WTC11 (cell line): ENCODE measurements around the gene AKAP13. TPM values are rescaled to one million over a fixed set of nuclear protein-coding genes. Genes with fewer than 3 reads are reported as not detected.

Source experiments
- ATAC-seq: fragments of 200-7000 bp; cut with Tn5 transposase; 2 replicates; pipeline ENCODE4 v1.10.0; 2021; ENCODE audit warnings: mild to moderate bottlenecking, moderate library complexity
- CTCF ChIA-PET: fragments of 300-600 bp; sonication (Branson Sonifier 250); formaldehyde crosslinking; loops from one replicate; lab custom pipeline; 2021; ENCODE audit warnings: antibody characterized with exemption; lab: Charles Lee
- POLR2A ChIA-PET: fragments of 350-600 bp; sonication (Branson Sonifier 250); formaldehyde crosslinking; loops from one replicate; lab custom pipeline; 2021; ENCODE audit warnings: antibody characterized with exemption; lab: Charles Lee
- DNase-seq: peaks from one replicate; pipeline ENCODE4 v3.0.0; 2021; ENCODE audit warnings: low spot score
- H3K27ac Mint-ChIP-seq: 2 replicates; pipeline ENCODE4 v1.8.0; 2021; ENCODE audit warnings: mixed read lengths
- H3K27me3 Mint-ChIP-seq: 2 replicates; pipeline ENCODE4 v1.8.0; 2021; ENCODE audit warnings: low read depth, mild to moderate bottlenecking, moderate library complexity, mixed read lengths
- H3K36me3 Mint-ChIP-seq: 2 replicates; pipeline ENCODE4 v1.8.0; 2021; ENCODE audit warnings: mixed read lengths
- H3K4me1 Mint-ChIP-seq: 2 replicates; pipeline ENCODE4 v1.8.0; 2022; ENCODE audit warnings: mixed read lengths
- H3K4me3 Mint-ChIP-seq: 2 replicates; pipeline ENCODE4 v1.8.0; 2021; ENCODE audit warnings: mild to moderate bottlenecking, moderate library complexity, mixed read lengths
- H3K9me3 Mint-ChIP-seq: 2 replicates; pipeline ENCODE4 v1.8.0; 2021; ENCODE audit warnings: mixed read lengths
- ARID4B ChIP-seq: sonication (generic); formaldehyde crosslinking; IDR thresholded peaks from 2 replicates; pipeline ENCODE4 v1.8.0; 2023; ENCODE audit warnings: missing genetic modification reagents, mild to moderate bottlenecking, borderline replicate concordance
- ELF4 ChIP-seq: sonication (generic); formaldehyde crosslinking; IDR thresholded peaks from 2 replicates; pipeline ENCODE4 v1.8.1; 2022; ENCODE audit warnings: low read depth, mild to moderate bottlenecking, moderate library complexity, missing genetic modification reagents
- ETV6 ChIP-seq: sonication (generic); formaldehyde crosslinking; IDR thresholded peaks from 2 replicates; pipeline ENCODE4 v1.8.1; 2022; ENCODE audit warnings: mild to moderate bottlenecking, missing genetic modification reagents
- JAZF1 ChIP-seq: fragments of 250-450 bp; sonication (Bioruptor Pico); IDR thresholded peaks from 2 replicates; pipeline ENCODE4 v1.9.0; 2021; ENCODE audit warnings: moderate library complexity, mild to moderate bottlenecking, inconsistent platforms
- MXD4 ChIP-seq: fragments of 250-450 bp; sonication (Bioruptor Pico); IDR thresholded peaks from 2 replicates; pipeline ENCODE4 v1.8.0; 2021; ENCODE audit warnings: mild to moderate bottlenecking, moderate library complexity, borderline replicate concordance
- MYBL2 ChIP-seq: sonication (generic); formaldehyde crosslinking; IDR thresholded peaks from 2 replicates; pipeline ENCODE4 v1.8.1; 2023; ENCODE audit warnings: mild to moderate bottlenecking, moderate library complexity, missing genetic modification reagents
- NR1H2 ChIP-seq: sonication (generic); formaldehyde crosslinking; IDR thresholded peaks from 2 replicates; pipeline ENCODE4 v1.9.0; 2021; ENCODE audit warnings: mild to moderate bottlenecking, moderate library complexity, missing genetic modification reagents
- NR2C2 ChIP-seq: sonication (generic); formaldehyde crosslinking; IDR thresholded peaks from 2 replicates; pipeline ENCODE4 v1.8.0; 2022; ENCODE audit warnings: mild to moderate bottlenecking, missing genetic modification reagents
- OVOL2 ChIP-seq: fragments of 250-450 bp; sonication (Bioruptor Pico); IDR thresholded peaks from 2 replicates; pipeline ENCODE4 v1.9.0; 2021; ENCODE audit warnings: mild to moderate bottlenecking, borderline replicate concordance
- SP1 ChIP-seq: sonication (generic); formaldehyde crosslinking; conservative IDR thresholded peaks from 2 replicates; pipeline ENCODE4 v1.8.1; 2022; ENCODE audit warnings: missing genetic modification reagents
- TCF7 ChIP-seq: sonication (generic); formaldehyde crosslinking; IDR thresholded peaks from 2 replicates; pipeline ENCODE4 v1.8.0; 2022; ENCODE audit warnings: mild to moderate bottlenecking, low read depth, missing genetic modification reagents, moderate library complexity
- TEAD4 ChIP-seq: sonication (generic); formaldehyde crosslinking; IDR thresholded peaks from 2 replicates; pipeline ENCODE4 v1.8.0; 2022; ENCODE audit warnings: mild to moderate bottlenecking, missing genetic modification reagents
- ZNF121 ChIP-seq: sonication (generic); formaldehyde crosslinking; IDR thresholded peaks from 2 replicates; pipeline ENCODE4 v1.8.0; 2023; ENCODE audit warnings: missing genetic modification reagents
- ZNF219 ChIP-seq: sonication (generic); formaldehyde crosslinking; IDR thresholded peaks from 2 replicates; pipeline ENCODE4 v1.8.0; 2023; ENCODE audit warnings: missing genetic modification reagents, mild to moderate bottlenecking, borderline replicate concordance
- total RNA-seq: library from RNA; stranded (reverse); gene quantifications from 3 replicates; pipeline ENCODE4 v1.2.3, GENCODE V29; 2021
- TF ChIP-seq, protein P1 (sequence below): fragments of 250-450 bp; sonication (Bioruptor Pico); IDR thresholded peaks from 2 replicates; pipeline ENCODE4 v2.1.2; 2022; ENCODE audit warnings: mild to moderate bottlenecking, moderate library complexity
- TF ChIP-seq, protein P2 (sequence below): sonication (generic); formaldehyde crosslinking; conservative IDR thresholded peaks from 2 replicates; pipeline ENCODE4 v1.8.1; 2023; ENCODE audit warnings: mild to moderate bottlenecking, low read depth, missing genetic modification reagents, moderate library complexity
- TF ChIP-seq, protein P3 (sequence below): sonication (generic); formaldehyde crosslinking; conservative IDR thresholded peaks from 2 replicates; pipeline ENCODE4 v1.8.1; 2022; ENCODE audit warnings: mild to moderate bottlenecking, missing genetic modification reagents
- TF ChIP-seq, protein P4 (sequence below): sonication (generic); formaldehyde crosslinking; IDR thresholded peaks from 2 replicates; pipeline ENCODE4 v1.8.1; 2023; ENCODE audit warnings: mild to moderate bottlenecking, missing genetic modification reagents

The AKAP13 gene
- total RNA-seq, 1 experiment from 2014 or later, result 50.3 TPM

DNA sequence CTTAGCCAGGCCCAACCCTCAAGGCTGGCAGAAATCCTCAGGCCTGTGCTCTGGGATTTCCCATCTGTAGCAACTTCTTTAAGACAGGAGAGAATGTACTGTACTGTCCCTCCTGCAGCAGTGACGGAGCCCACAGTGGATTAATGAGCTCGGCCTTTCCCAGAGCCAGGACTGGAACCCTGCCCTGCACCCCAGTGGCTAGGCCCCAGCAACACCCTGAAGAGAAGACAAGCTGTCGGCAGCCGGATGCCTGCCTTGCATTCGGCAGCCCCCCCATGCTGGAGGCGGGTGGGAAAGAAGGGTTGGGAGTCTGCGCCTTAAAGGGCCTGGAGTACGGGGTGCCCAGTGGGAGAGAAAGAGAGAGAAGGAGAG lies 382.3 kb downstream of the AKAP13 start:
- H3K36me3 Mint-ChIP-seq, result peaks cover 11% of the 10 kb centered on the region
- POLR2A ChIA-PET, result interaction anchor here (1.1 kb wide), 1 partner anchor 12 kb away, joined by 3 read pairs; no protein-coding TSS in a partner anchor
- DNase-seq (no peak), ATAC-seq (no peak)
- CTCF ChIA-PET, result interaction anchor here (1.7 kb wide), 1 partner anchor 12 kb away, joined by 5 read pairs; no protein-coding TSS in a partner anchor
- H3K4me3 Mint-ChIP-seq, result no peak overlapping the region
- H3K4me1 Mint-ChIP-seq, result peaks cover 34% of the 10 kb centered on the region
- H3K27me3 Mint-ChIP-seq, result no peaks in the 10 kb centered on the region
- H3K27ac Mint-ChIP-seq, result no peak overlapping the region
- no peaks in the 10 kb centered on the region for H3K9me3 Mint-ChIP-seq
- TF ChIP-seq JAZF1 (CRISPR knock-in tag) (no peak), NR1H2 (CRISPR knock-in tag) (no peak), TEAD4 (CRISPR knock-in tag) (no peak), TCF7 (no peak), MYBL2 (CRISPR knock-in tag) (no peak), OVOL2 (no peak), ELF4 (no peak), SP1 (CRISPR knock-in tag) (no peak), ETV6 (CRISPR knock-in tag) (no peak), ZNF121 (CRISPR knock-in tag) (no peak), ZNF219 (no peak), MXD4 (CRISPR knock-in tag) (no peak), NR2C2 (no peak), ARID4B (CRISPR knock-in tag) (no peak)
- TF ChIP-seq, protein P1, sequence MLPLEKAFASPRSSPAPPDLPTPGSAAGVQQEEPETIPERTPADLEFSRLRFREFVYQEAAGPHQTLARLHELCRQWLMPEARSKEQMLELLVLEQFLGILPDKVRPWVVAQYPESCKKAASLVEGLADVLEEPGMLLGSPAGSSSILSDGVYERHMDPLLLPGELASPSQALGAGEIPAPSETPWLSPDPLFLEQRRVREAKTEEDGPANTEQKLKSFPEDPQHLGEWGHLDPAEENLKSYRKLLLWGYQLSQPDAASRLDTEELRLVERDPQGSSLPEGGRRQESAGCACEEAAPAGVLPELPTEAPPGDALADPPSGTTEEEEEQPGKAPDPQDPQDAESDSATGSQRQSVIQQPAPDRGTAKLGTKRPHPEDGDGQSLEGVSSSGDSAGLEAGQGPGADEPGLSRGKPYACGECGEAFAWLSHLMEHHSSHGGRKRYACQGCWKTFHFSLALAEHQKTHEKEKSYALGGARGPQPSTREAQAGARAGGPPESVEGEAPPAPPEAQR (CRISPR knock-in tag), result no peak
- TF ChIP-seq, protein P2, sequence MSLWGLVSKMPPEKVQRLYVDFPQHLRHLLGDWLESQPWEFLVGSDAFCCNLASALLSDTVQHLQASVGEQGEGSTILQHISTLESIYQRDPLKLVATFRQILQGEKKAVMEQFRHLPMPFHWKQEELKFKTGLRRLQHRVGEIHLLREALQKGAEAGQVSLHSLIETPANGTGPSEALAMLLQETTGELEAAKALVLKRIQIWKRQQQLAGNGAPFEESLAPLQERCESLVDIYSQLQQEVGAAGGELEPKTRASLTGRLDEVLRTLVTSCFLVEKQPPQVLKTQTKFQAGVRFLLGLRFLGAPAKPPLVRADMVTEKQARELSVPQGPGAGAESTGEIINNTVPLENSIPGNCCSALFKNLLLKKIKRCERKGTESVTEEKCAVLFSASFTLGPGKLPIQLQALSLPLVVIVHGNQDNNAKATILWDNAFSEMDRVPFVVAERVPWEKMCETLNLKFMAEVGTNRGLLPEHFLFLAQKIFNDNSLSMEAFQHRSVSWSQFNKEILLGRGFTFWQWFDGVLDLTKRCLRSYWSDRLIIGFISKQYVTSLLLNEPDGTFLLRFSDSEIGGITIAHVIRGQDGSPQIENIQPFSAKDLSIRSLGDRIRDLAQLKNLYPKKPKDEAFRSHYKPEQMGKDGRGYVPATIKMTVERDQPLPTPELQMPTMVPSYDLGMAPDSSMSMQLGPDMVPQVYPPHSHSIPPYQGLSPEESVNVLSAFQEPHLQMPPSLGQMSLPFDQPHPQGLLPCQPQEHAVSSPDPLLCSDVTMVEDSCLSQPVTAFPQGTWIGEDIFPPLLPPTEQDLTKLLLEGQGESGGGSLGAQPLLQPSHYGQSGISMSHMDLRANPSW, result no peak
- TF ChIP-seq, protein P3, sequence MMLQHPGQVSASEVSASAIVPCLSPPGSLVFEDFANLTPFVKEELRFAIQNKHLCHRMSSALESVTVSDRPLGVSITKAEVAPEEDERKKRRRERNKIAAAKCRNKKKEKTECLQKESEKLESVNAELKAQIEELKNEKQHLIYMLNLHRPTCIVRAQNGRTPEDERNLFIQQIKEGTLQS, result no peak
- TF ChIP-seq, protein P4, sequence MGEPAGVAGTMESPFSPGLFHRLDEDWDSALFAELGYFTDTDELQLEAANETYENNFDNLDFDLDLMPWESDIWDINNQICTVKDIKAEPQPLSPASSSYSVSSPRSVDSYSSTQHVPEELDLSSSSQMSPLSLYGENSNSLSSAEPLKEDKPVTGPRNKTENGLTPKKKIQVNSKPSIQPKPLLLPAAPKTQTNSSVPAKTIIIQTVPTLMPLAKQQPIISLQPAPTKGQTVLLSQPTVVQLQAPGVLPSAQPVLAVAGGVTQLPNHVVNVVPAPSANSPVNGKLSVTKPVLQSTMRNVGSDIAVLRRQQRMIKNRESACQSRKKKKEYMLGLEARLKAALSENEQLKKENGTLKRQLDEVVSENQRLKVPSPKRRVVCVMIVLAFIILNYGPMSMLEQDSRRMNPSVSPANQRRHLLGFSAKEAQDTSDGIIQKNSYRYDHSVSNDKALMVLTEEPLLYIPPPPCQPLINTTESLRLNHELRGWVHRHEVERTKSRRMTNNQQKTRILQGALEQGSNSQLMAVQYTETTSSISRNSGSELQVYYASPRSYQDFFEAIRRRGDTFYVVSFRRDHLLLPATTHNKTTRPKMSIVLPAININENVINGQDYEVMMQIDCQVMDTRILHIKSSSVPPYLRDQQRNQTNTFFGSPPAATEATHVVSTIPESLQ, result no peak
